Lung (tissue), 12 donors: ENCODE results near the gene EDEM3. TPM values are rescaled to one million over a fixed set of nuclear protein-coding genes. Genes with fewer than 3 reads are reported as not detected.

Experiments
- ATAC-seq: fragments of 200-7000 bp; cut with Tn5 transposase; one replicate; pipeline ENCODE4 v1.9.1; 2020; ENCODE audit warnings: moderate number of reproducible peaks; ENCODE audit not compliant: insufficient read depth, low FRiP score
- DNase-seq, 3 donors: peaks; one replicate each; pipeline ENCODE4 v3.0.0-alpha.2; 2013 to 2017
- H3K27ac ChIP-seq, 2 donors: one replicate each; pipeline ENCODE4 v1.5.1; 2013; ENCODE audit warnings: mild to moderate bottlenecking in 2 of 2, moderate library complexity in 2 of 2, control low read depth in 1 of 2, inconsistent platforms in 1 of 2, low read depth in 1 of 2, low read length in 1 of 2
- H3K27me3 ChIP-seq, 3 donors: one replicate each; pipeline ENCODE4 v1.5.1; 2013; ENCODE audit warnings: low read length in 2 of 3; ENCODE audit not compliant: control insufficient read depth in 3 of 3, insufficient read depth in 3 of 3
- H3K36me3 ChIP-seq, 4 donors: one replicate each; pipeline ENCODE4 v1.5.1; 2013; ENCODE audit warnings: low read length in 4 of 4, mild to moderate bottlenecking in 1 of 4, moderate library complexity in 1 of 4; ENCODE audit not compliant: control insufficient read depth in 4 of 4, insufficient read depth in 4 of 4
- H3K4me1 ChIP-seq, 5 donors: one replicate each; pipeline ENCODE4 v1.5.1; 2013; ENCODE audit warnings: low read length in 5 of 5, mild to moderate bottlenecking in 2 of 5, moderate library complexity in 1 of 5; ENCODE audit not compliant: control insufficient read depth in 5 of 5, insufficient read depth in 5 of 5
- H3K4me3 ChIP-seq: one replicate; pipeline ENCODE4 v1.5.1; 2013; ENCODE audit warnings: mild to moderate bottlenecking, control low read depth, moderate library complexity
- H3K9ac ChIP-seq, 2 donors: one replicate each; pipeline ENCODE4 v1.5.1; 2013; ENCODE audit warnings: low read length in 2 of 2, control low read depth in 1 of 2; ENCODE audit not compliant: insufficient read depth in 1 of 2
- H3K9me3 ChIP-seq, 4 donors: one replicate each; pipeline ENCODE4 v1.5.1; 2013; ENCODE audit warnings: low read length in 3 of 4, mild to moderate bottlenecking in 1 of 4, moderate library complexity in 1 of 4; ENCODE audit not compliant: control insufficient read depth in 4 of 4, insufficient read depth in 3 of 4
- CTCF ChIP-seq: IDR thresholded peaks from 2 replicates; pipeline ENCODE4 v1.5.1; 2012; ENCODE audit warnings: mild to moderate bottlenecking; ENCODE audit errors: control extremely low read depth, extremely low read depth
- WGBS, 2 donors: extraction: QIAGEN DNeasy Blood & Tissue Kit; methylation state at CpG; one replicate each; pipeline ENCODE4 v1.1.7; 2013; 5-methylcytosine and 5-hydroxymethylcytosine counted together
- polyA plus RNA-seq, 2 donors: library from polyadenylated mRNA; stranded (reverse); fragments of 200-250 nt; gene quantifications; one replicate each; pipeline ENCODE4 v1.2.1, GENCODE V29; 2013
- total RNA-seq, 2 donors: library from RNA; depleted of rRNA in 1 of 2; stranded (reverse); fragments of >200 nt in 1 of 2; gene quantifications; one replicate each; pipeline ENCODE4 v1.2.1, GENCODE V29; 2014 to 2021
- donor health status: control.
- donor health status: control.
- donor health status: Bipolar disorder and iron deficiency.
- donor health status: healthy.
- donor health status: DM: yes; HTN: yes; CAD: no.

EDEM3 gene
- total and polyA plus RNA-seq, 4 donors = 12.2 to 54.9 (median 21.1) TPM

- 88 to 97% methylated on average over 3 of the region's 3 CpGs for WGBS, 2 donors
- Histone ChIP-seq H3K4me3 (no peak overlapping the region), H3K36me3 (no peaks in the 10 kb centered on the region), H3K27me3 (no peaks in the 10 kb centered on the region), H3K9ac (no peak overlapping the region), H3K4me1 (peaks cover 0 to 5% (median 2%) of the 10 kb centered on the region in 5 donors), H3K27ac (no peak overlapping the region), H3K9me3 (no peaks in the 10 kb centered on the region)
- no peak for ATAC-seq
- no peak for TF ChIP-seq CTCF
- DNase-seq = no peak
These were observed 108.4 kb downstream of the EDEM3 start for GRCh38 chr1:184646178-184646701.

GRCh38 chr1:184644771-184645170 is 109.9 kb downstream of the EDEM3 start:
- 94 to 96% methylated on average over 11 of the region's 11 CpGs for WGBS, 2 donors
- Histone ChIP-seq H3K4me1 (peaks cover 0 to 4% (median 0%) of the 10 kb centered on the region in 5 donors), H3K9me3 (no peaks in the 10 kb centered on the region), H3K27ac (no peak overlapping the region), H3K36me3 (no peaks in the 10 kb centered on the region), H3K9ac (no peak overlapping the region), H3K4me3 (no peak overlapping the region), H3K27me3 (no peaks in the 10 kb centered on the region)
- DNase-seq (no peak), ATAC-seq (no peak)
- no peak for TF ChIP-seq CTCF

GRCh38 chr1:184643661-184644060 is 111.0 kb downstream of the EDEM3 start:
- H3K4me1 ChIP-seq = peaks cover 0 to 4% (median 0%) of the 10 kb centered on the region in 5 donors
- H3K4me3 ChIP-seq = no peak overlapping the region
- ATAC-seq (no peak), DNase-seq (no peak)
- H3K27ac ChIP-seq = no peak overlapping the region
- 50 to 91% methylated on average over 1 of the region's 1 CpG for WGBS, 2 donors
- TF ChIP-seq CTCF = no peak
- no peak overlapping the region for H3K9ac ChIP-seq
- H3K27me3 ChIP-seq = no peaks in the 10 kb centered on the region
- H3K36me3 ChIP-seq = no peaks in the 10 kb centered on the region
- no peaks in the 10 kb centered on the region for H3K9me3 ChIP-seq

- Histone ChIP-seq H3K9ac (no peak overlapping the region), H3K9me3 (no peaks in the 10 kb centered on the region), H3K27me3 (no peaks in the 10 kb centered on the region), H3K4me1 (no peaks in the 10 kb centered on the region), H3K36me3 (no peaks in the 10 kb centered on the region), H3K4me3 (no peak overlapping the region), H3K27ac (no peak overlapping the region)
- no peak for TF ChIP-seq CTCF
- no peak for DNase-seq
- ATAC-seq = no peak
- 87 to 88% methylated on average over 2 of the region's 2 CpGs for WGBS, 2 donors
These were observed 112.8 kb downstream of the EDEM3 start for GRCh38 chr1:184641894-184642293.
